Astrocyte (in vitro differentiated cells and primary cell): ENCODE measurements around the gene HYOU1. TPM values are rescaled to one million over a fixed set of nuclear protein-coding genes. Genes with fewer than 3 reads are reported as not detected.

Source experiments
- DNase-seq: peaks from one replicate; pipeline ENCODE4 v3.0.0-alpha.2; 2010; ENCODE audit warnings: low read depth
- FAIRE-seq: peaks from 2 replicates; lab custom pipeline; 2011; peaks lifted over from hg19 to GRCh38; lab: Jason Lieb, UNC
- H2AFZ ChIP-seq: 2 replicates; pipeline ENCODE4 v1.6.0; 2012; ENCODE audit warnings: low read depth, low read length, inconsistent platforms
- H3K27ac ChIP-seq: 2 replicates; pipeline ENCODE4 v1.5.1; 2011; ENCODE audit warnings: low read depth, low read length, inconsistent platforms
- H3K27me3 ChIP-seq: 2 replicates; pipeline ENCODE4 v1.6.0; 2011; ENCODE audit warnings: low read length, inconsistent platforms; ENCODE audit not compliant: insufficient read depth
- H3K36me3 ChIP-seq: 2 replicates; pipeline ENCODE4 v1.5.1; 2011; ENCODE audit warnings: low read length, inconsistent platforms; ENCODE audit not compliant: insufficient read depth
- H3K4me1 ChIP-seq: 2 replicates; pipeline ENCODE4 v1.5.1; 2011; ENCODE audit warnings: low read length, inconsistent platforms; ENCODE audit not compliant: insufficient read depth
- H3K4me2 ChIP-seq: 2 replicates; pipeline ENCODE4 v1.6.0; 2012; ENCODE audit warnings: low read length, inconsistent platforms
- H3K4me3 ChIP-seq: 2 replicates; pipeline ENCODE4 v1.5.1; 2011; ENCODE audit warnings: low read depth, mild to moderate bottlenecking, low read length, inconsistent platforms; ENCODE audit not compliant: insufficient read depth
- H3K79me2 ChIP-seq: 2 replicates; pipeline ENCODE4 v1.6.0; 2012; ENCODE audit warnings: mild to moderate bottlenecking, low read length, inconsistent platforms; ENCODE audit not compliant: insufficient read depth
- H3K9ac ChIP-seq: 2 replicates; pipeline ENCODE4 v1.6.0; 2012; ENCODE audit warnings: mild to moderate bottlenecking, low read length, inconsistent platforms
- H3K9me3 ChIP-seq: 2 replicates; pipeline ENCODE4 v1.5.1; 2012; ENCODE audit warnings: low read depth, mild to moderate bottlenecking, low read length, inconsistent platforms; ENCODE audit not compliant: insufficient read depth
- H4K20me1 ChIP-seq: 2 replicates; pipeline ENCODE4 v1.6.0; 2012; ENCODE audit warnings: low read length, inconsistent platforms; ENCODE audit not compliant: insufficient read depth
- H3K27ac Mint-ChIP-seq: one replicate; pipeline ENCODE4 v1.8.0; 2021; ENCODE audit warnings: mild to moderate bottlenecking, mixed read lengths; ENCODE audit not compliant: unreplicated experiment
- H3K27me3 Mint-ChIP-seq: one replicate; pipeline ENCODE4 v1.8.0; 2021; ENCODE audit warnings: low read depth, mixed read lengths; ENCODE audit not compliant: unreplicated experiment
- H3K36me3 Mint-ChIP-seq: one replicate; pipeline ENCODE4 v1.8.0; 2021; ENCODE audit warnings: low read depth, mixed read lengths; ENCODE audit not compliant: unreplicated experiment
- H3K4me1 Mint-ChIP-seq: one replicate; pipeline ENCODE4 v1.8.0; 2021; ENCODE audit warnings: low read depth, mixed read lengths; ENCODE audit not compliant: unreplicated experiment
- H3K4me3 Mint-ChIP-seq: one replicate; pipeline ENCODE4 v1.8.0; 2021; ENCODE audit warnings: mild to moderate bottlenecking, moderate library complexity, mixed read lengths; ENCODE audit not compliant: unreplicated experiment
- H3K9me3 Mint-ChIP-seq: one replicate; pipeline ENCODE4 v1.8.0; 2021; ENCODE audit warnings: mild to moderate bottlenecking, mixed read lengths; ENCODE audit not compliant: unreplicated experiment
- CTCF ChIP-seq: IDR thresholded peaks from 2 replicates; pipeline ENCODE4 v1.5.1; 2011; ENCODE audit warnings: low read depth, mild to moderate bottlenecking, inconsistent platforms, low read length, moderate library complexity; ENCODE audit not compliant: insufficient read depth
- EZH2 ChIP-seq: IDR thresholded peaks from 2 replicates; pipeline ENCODE4 v1.6.1; 2012; ENCODE audit warnings: mild to moderate bottlenecking, low read length, inconsistent platforms; ENCODE audit not compliant: insufficient read depth
- total RNA-seq: library from RNA; stranded (reverse); gene quantifications from 2 replicates; pipeline ENCODE4 v1.2.1, GENCODE V29; 2021

The HYOU1 gene
- total RNA-seq, 1 donor from 2014 or later: 282 TPM

- Histone ChIP-seq H3K27ac (no peak overlapping the region), H3K9me3 (no peaks in the 10 kb centered on the region), H4K20me1 (peaks cover 19% of the 10 kb centered on the region), H3K4me2 (no peak overlapping the region), H3K9ac (no peak overlapping the region), H3K36me3 (peaks cover 4% of the 10 kb centered on the region), H3K27me3 (no peaks in the 10 kb centered on the region), H2AFZ (no peak overlapping the region), H3K4me3 (no peak overlapping the region), H3K4me1 (peaks cover 26% of the 10 kb centered on the region), H3K79me2 (peaks cover 40% of the 10 kb centered on the region)
- Mint-ChIP-seq H3K27me3 (no peaks in the 10 kb centered on the region), H3K36me3 (peaks cover 3% of the 10 kb centered on the region), H3K4me3 (peak overlapping the region; percentile 29), H3K27ac (no peak overlapping the region), H3K4me1 (peaks cover 12% of the 10 kb centered on the region), H3K9me3 (no peaks in the 10 kb centered on the region)
- TF ChIP-seq EZH2 (no peak), CTCF (no peak)
- FAIRE-seq (no peak), DNase-seq (no peak)
Observed at GRCh38 chr11:119088406-119088805, 31.4 kb upstream of the HYOU1 start.

DNA sequence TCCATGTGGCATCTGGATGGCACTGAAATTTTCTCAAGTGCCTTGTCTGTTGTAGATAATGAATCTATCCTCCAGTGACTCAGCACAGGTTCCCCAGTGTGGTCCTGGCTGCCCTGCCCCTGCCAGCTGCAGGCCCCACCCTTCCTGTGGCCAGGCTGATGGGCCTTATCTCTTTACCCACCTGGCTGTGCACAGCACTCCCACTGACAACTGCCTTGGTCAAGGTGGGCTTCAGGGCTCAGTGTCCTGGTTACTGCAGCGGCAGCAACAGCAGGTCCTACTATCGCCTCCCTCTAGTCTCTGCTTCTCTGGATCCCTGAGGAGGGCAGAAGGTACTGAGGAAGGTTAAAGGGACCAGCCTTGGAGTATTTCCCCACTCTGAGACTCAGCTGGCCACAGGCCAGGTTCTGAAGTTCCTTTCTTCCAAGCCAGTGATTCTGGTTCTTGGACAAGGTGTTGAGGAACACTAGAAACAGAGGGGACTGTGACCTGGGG, 30.8 kb upstream of the HYOU1 start:
- no peaks in the 10 kb centered on the region for H3K27me3 ChIP-seq
- no peak overlapping the region for H3K27ac Mint-ChIP-seq
- DNase-seq (no peak), FAIRE-seq (no peak)
- TF ChIP-seq EZH2 (no peak), CTCF (no peak)
- H3K27ac ChIP-seq: no peak overlapping the region
- no peak overlapping the region for H3K4me3 Mint-ChIP-seq
- peaks cover 10% of the 10 kb centered on the region for H3K4me1 Mint-ChIP-seq
- no peak overlapping the region for H3K9ac ChIP-seq
- peaks cover 20% of the 10 kb centered on the region for H3K4me1 ChIP-seq
- peaks cover 3% of the 10 kb centered on the region for H3K36me3 Mint-ChIP-seq
- no peak overlapping the region for H3K4me3 ChIP-seq
- peaks cover 34% of the 10 kb centered on the region for H3K79me2 ChIP-seq
- no peak overlapping the region for H3K4me2 ChIP-seq
- no peaks in the 10 kb centered on the region for H3K9me3 Mint-ChIP-seq
- peaks cover 4% of the 10 kb centered on the region for H3K36me3 ChIP-seq
- no peaks in the 10 kb centered on the region for H3K9me3 ChIP-seq
- peaks cover 13% of the 10 kb centered on the region for H4K20me1 ChIP-seq
- H2AFZ ChIP-seq: no peak overlapping the region
- no peaks in the 10 kb centered on the region for H3K27me3 Mint-ChIP-seq

GRCh38 chr11:119087123-119087522, 30.1 kb upstream of the HYOU1 start:
- no peaks in the 10 kb centered on the region for H3K9me3 Mint-ChIP-seq
- peak overlapping the region; percentile 50 for H3K4me3 Mint-ChIP-seq
- peaks cover 4% of the 10 kb centered on the region for H3K36me3 Mint-ChIP-seq
- Histone ChIP-seq H2AFZ (no peak overlapping the region), H4K20me1 (peaks cover 6% of the 10 kb centered on the region), H3K9ac (no peak overlapping the region), H3K9me3 (no peaks in the 10 kb centered on the region), H3K27me3 (no peaks in the 10 kb centered on the region), H3K4me2 (no peak overlapping the region), H3K36me3 (no peaks in the 10 kb centered on the region), H3K4me3 (no peak overlapping the region), H3K79me2 (peaks cover 27% of the 10 kb centered on the region), H3K27ac (no peak overlapping the region), H3K4me1 (peaks cover 13% of the 10 kb centered on the region)
- FAIRE-seq (no peak), DNase-seq (no peak)
- H3K27me3 Mint-ChIP-seq: no peaks in the 10 kb centered on the region
- H3K4me1 Mint-ChIP-seq: peaks cover 5% of the 10 kb centered on the region
- TF ChIP-seq EZH2 (no peak), CTCF (no peak)
- H3K27ac Mint-ChIP-seq: no peak overlapping the region
